H1 (cell line): ENCODE results near the gene SPATS2L. TPM values are rescaled to one million over a fixed set of nuclear protein-coding genes. Genes with fewer than 3 reads are reported as not detected.

Experiments
- CTCF ChIA-PET: fragments of 300-600 bp; sonication (Branson Sonifier 250); formaldehyde crosslinking; loops from one replicate; lab custom pipeline; 2021; ENCODE audit not compliant: partially characterized antibody; lab: Charles Lee
- POLR2A ChIA-PET: fragments of 300-600 bp; sonication (Branson Sonifier 250); formaldehyde crosslinking; loops from one replicate; lab custom pipeline; 2021; ENCODE audit warnings: inconsistent platforms; ENCODE audit not compliant: partially characterized antibody; lab: Charles Lee
- DNase-seq, 2 experiments: peaks; one replicate each; pipeline versions ENCODE4 v3.0.0 to v3.0.0-alpha.2; 2010 to 2022; ENCODE audit warnings: low spot score in 2 of 2, low read depth in 1 of 2, mixed read lengths in 1 of 2
- FAIRE-seq: peaks from 2 replicates; lab custom pipeline; 2011; peaks lifted over from hg19 to GRCh38; lab: Jason Lieb, UNC
- H2AFZ ChIP-seq: 2 replicates; pipeline ENCODE4 v1.8.1; 2012; ENCODE audit warnings: low read length, inconsistent platforms
- H2AK5ac ChIP-seq: 2 replicates; pipeline ENCODE4 v1.6.1; 2013; ENCODE audit warnings: low read depth, low read length
- H2BK120ac ChIP-seq: replicated peaks from 2 replicates; pipeline ENCODE3; 2013; ENCODE audit warnings: low read depth, low read length, inconsistent platforms
- H2BK12ac ChIP-seq: 2 replicates; pipeline ENCODE4 v1.6.1; 2013; ENCODE audit warnings: low read depth, low read length
- H2BK15ac ChIP-seq: 2 replicates; pipeline ENCODE4 v1.6.1; 2013; ENCODE audit warnings: low read length
- H2BK20ac ChIP-seq: 2 replicates; pipeline ENCODE4 v1.6.1; 2013; ENCODE audit warnings: low read length
- H2BK5ac ChIP-seq: 2 replicates; pipeline ENCODE4 v1.6.1; 2013; ENCODE audit warnings: low read depth, low read length
- H3K14ac ChIP-seq: 2 replicates; pipeline ENCODE4 v1.6.1; 2013; ENCODE audit warnings: inconsistent platforms; ENCODE audit not compliant: insufficient read length
- H3K18ac ChIP-seq: 2 replicates; pipeline ENCODE4 v1.6.1; 2013; ENCODE audit warnings: low read length; ENCODE audit errors: extremely low read depth
- H3K23ac ChIP-seq: 2 replicates; pipeline ENCODE4 v1.6.1; 2013; ENCODE audit warnings: inconsistent platforms; ENCODE audit not compliant: insufficient read length
- H3K23me2 ChIP-seq: 2 replicates; pipeline ENCODE4 v1.6.1; 2013; ENCODE audit warnings: low read depth, low read length
- H3K27ac ChIP-seq: 2 replicates; pipeline ENCODE4 v1.6.1; 2011; ENCODE audit warnings: low read depth, low read length, inconsistent platforms
- H3K27me3 ChIP-seq, 4 experiments: replicated peaks in 1 of 4; 1 replicate in 1 of 4; 2 replicates in 3 of 4; pipeline versions ENCODE4 v1.6.1 to v1.8.1; 2011 to 2013; ENCODE audit warnings: low read length in 3 of 4, mild to moderate bottlenecking in 3 of 4, inconsistent platforms in 2 of 4, mixed read lengths in 2 of 4, moderate library complexity in 1 of 4; ENCODE audit not compliant: control insufficient read depth in 3 of 4, insufficient read depth in 3 of 4; ENCODE audit errors: extremely low read depth in 1 of 4
- H3K36me3 ChIP-seq, 4 experiments: 2 replicates each; pipeline versions ENCODE4 v1.6.1 to v1.8.1; 2011 to 2013; ENCODE audit warnings: mild to moderate bottlenecking in 4 of 4, low read length in 3 of 4, moderate library complexity in 2 of 4, control low read depth in 1 of 4, inconsistent platforms in 1 of 4; ENCODE audit not compliant: insufficient read depth in 4 of 4, control insufficient read depth in 2 of 4
- H3K4ac ChIP-seq: replicated peaks from 2 replicates; pipeline ENCODE3; 2013; ENCODE audit warnings: low read length, low read depth, mixed read lengths, inconsistent platforms; ENCODE audit not compliant: insufficient read length
- H3K4me1 ChIP-seq, 4 experiments: replicated peaks in 1 of 4; 1 replicate in 1 of 4; 2 replicates in 3 of 4; pipeline versions ENCODE4 v1.6.1 to v1.8.1; 2011 to 2013; ENCODE audit warnings: low read length in 3 of 4, inconsistent platforms in 2 of 4, mixed read lengths in 1 of 4; ENCODE audit not compliant: insufficient read depth in 4 of 4, control insufficient read depth in 3 of 4
- H3K4me2 ChIP-seq, 2 experiments: 2 replicates each; pipeline versions ENCODE4 v1.6.1 to v1.8.1; 2011 to 2013; ENCODE audit warnings: low read depth in 2 of 2, low read length in 2 of 2, control low read depth in 1 of 2, inconsistent platforms in 1 of 2, mild to moderate bottlenecking in 1 of 2; ENCODE audit not compliant: insufficient read depth in 1 of 2
- H3K4me3 ChIP-seq, 4 experiments: fragments of 200-600, 300-600 bp in 1 of 4; sonication (generic), shearing (Covaris generic), sonication (Bioruptor Twin) in 1 of 4; 2 replicates each; pipeline versions ENCODE4 v1.5.1 to v1.8.1; 2011 to 2016; ENCODE audit warnings: low read length in 4 of 4, low read depth in 3 of 4, control low read depth in 2 of 4, inconsistent platforms in 2 of 4, mild to moderate bottlenecking in 2 of 4, mixed read lengths in 1 of 4, moderate library complexity in 1 of 4; ENCODE audit not compliant: insufficient read depth in 2 of 4; ENCODE audit errors: extremely low read depth in 1 of 4
- H3K56ac ChIP-seq: replicated peaks from 2 replicates; pipeline ENCODE3; 2013; ENCODE audit warnings: low read depth, mild to moderate bottlenecking, mixed read lengths, low read length, inconsistent platforms; ENCODE audit not compliant: insufficient read length
- H3K79me1 ChIP-seq: 2 replicates; pipeline ENCODE4 v1.6.1; 2013; ENCODE audit warnings: low read depth, low read length, control low read depth
- H3K79me2 ChIP-seq, 2 experiments: 2 replicates each; pipeline versions ENCODE4 v1.6.1 to v1.8.1; 2012 to 2013; ENCODE audit warnings: low read length in 2 of 2, mild to moderate bottlenecking in 2 of 2, inconsistent platforms in 1 of 2; ENCODE audit not compliant: insufficient read depth in 2 of 2, control insufficient read depth in 1 of 2
- H3K9ac ChIP-seq, 4 experiments: replicated peaks in 1 of 4; 1 replicate in 1 of 4; 2 replicates in 3 of 4; pipeline versions ENCODE4 v1.6.1 to v1.8.1; 2011 to 2013; ENCODE audit warnings: low read depth in 3 of 4, low read length in 3 of 4, control low read depth in 2 of 4, mild to moderate bottlenecking in 2 of 4, moderate library complexity in 2 of 4, inconsistent platforms in 1 of 4; ENCODE audit errors: extremely low read depth in 1 of 4
- H3K9me3 ChIP-seq, 2 experiments: 2 replicates each; pipeline versions ENCODE4 v1.6.1 to v1.8.1; 2012 to 2013; ENCODE audit warnings: mild to moderate bottlenecking in 2 of 2, moderate library complexity in 2 of 2, control low read depth in 1 of 2, inconsistent platforms in 1 of 2, low read depth in 1 of 2, low read length in 1 of 2, mixed read lengths in 1 of 2; ENCODE audit not compliant: insufficient read depth in 2 of 2
- H4K20me1 ChIP-seq, 2 experiments: replicated peaks in 1 of 2; 2 replicates each; pipeline versions ENCODE3 to v1.8.1; 2011 to 2013; ENCODE audit warnings: inconsistent platforms in 2 of 2, low read length in 2 of 2, mild to moderate bottlenecking in 1 of 2; ENCODE audit not compliant: insufficient read depth in 2 of 2, control insufficient read depth in 1 of 2
- H4K5ac ChIP-seq: 2 replicates; pipeline ENCODE4 v1.6.1; 2013; ENCODE audit warnings: low read length, low read depth, mixed read lengths, inconsistent platforms; ENCODE audit not compliant: insufficient read length
- H4K8ac ChIP-seq: 2 replicates; pipeline ENCODE4 v1.8.0; 2013; ENCODE audit warnings: mild to moderate bottlenecking, moderate library complexity, low read length, inconsistent platforms; ENCODE audit not compliant: insufficient read depth; ENCODE audit errors: extremely low read depth
- H4K91ac ChIP-seq: replicated peaks from 2 replicates; pipeline ENCODE3; 2013; ENCODE audit warnings: low read length, mixed read lengths, inconsistent platforms; ENCODE audit not compliant: insufficient read length
- MAFK ChIP-seq: IDR thresholded peaks from 2 replicates; pipeline ENCODE4 v1.6.1; 2012; ENCODE audit warnings: low read depth, mild to moderate bottlenecking, improper control_type of control experiment, low read length
- NANOG ChIP-seq: IDR thresholded peaks from 2 replicates; pipeline ENCODE4 v1.6.1; 2011; ENCODE audit warnings: low read length, low read depth, mild to moderate bottlenecking, inconsistent platforms; ENCODE audit not compliant: insufficient read depth, poor library complexity, severe bottlenecking
- RFX5 ChIP-seq: IDR thresholded peaks from 2 replicates; pipeline ENCODE4 v1.6.1; 2011; ENCODE audit warnings: low read depth, low read length, improper control_type of control experiment, borderline replicate concordance
- RXRA ChIP-seq: IDR thresholded peaks from 2 replicates; pipeline ENCODE4 v1.6.1; 2011; ENCODE audit warnings: low read depth, mild to moderate bottlenecking, low read length, moderate library complexity; ENCODE audit not compliant: insufficient read depth
- WGBS, 2 experiments: shearing (Covaris generic) in 1 of 2; methylation state at CpG; one replicate each; pipeline versions ENCODE4 v1.1.6 to v1.1.7; 2013 to 2015; ENCODE audit warnings: low lambda C conversion rate in 2 of 2, mixed read lengths in 2 of 2, inconsistent platforms in 1 of 2, low coverage in 1 of 2, missing lambda C conversion rate in 1 of 2; ENCODE audit not compliant: insufficient replicate concordance in 2 of 2, insufficient coverage in 1 of 2, insufficient read length in 1 of 2; ENCODE audit errors: extremely low coverage in 1 of 2, missing lambda C conversion rate in 1 of 2; 5-methylcytosine and 5-hydroxymethylcytosine counted together
- polyA plus RNA-seq, 7 experiments: library from polyadenylated mRNA; depleted of rRNA in 3 of 7; stranded (reverse) in 5 of 7; unstranded in 2 of 7; fragments of >200 nt in 5 of 7; fragments of 200-250 nt in 2 of 7; gene quantifications; 1 replicate in 5 of 7; 2 replicates in 1 of 7; 4 replicates in 1 of 7; pipeline versions ENCODE4 v1.2.1 to v1.2.3, GENCODE V29; 2011 to 2013; ENCODE audit warnings: missing spikeins in 2 of 7, mixed read lengths in 2 of 7
- total RNA-seq: library from RNA; stranded (reverse); fragmentation: NEBNext Ultra II Directional; extraction: Animal tissue kit (Norgen Biotek cat#: 25700); gene quantifications from 2 replicates; pipeline ENCODE4 v1.2.1, GENCODE V29; 2021

The SPATS2L gene
- total and polyA plus RNA-seq, 2 of the 8 experiments (the other 6 are each of a cell fraction or from before 2014, with no cell fraction given), result 67.3 to 189 TPM

DNA sequence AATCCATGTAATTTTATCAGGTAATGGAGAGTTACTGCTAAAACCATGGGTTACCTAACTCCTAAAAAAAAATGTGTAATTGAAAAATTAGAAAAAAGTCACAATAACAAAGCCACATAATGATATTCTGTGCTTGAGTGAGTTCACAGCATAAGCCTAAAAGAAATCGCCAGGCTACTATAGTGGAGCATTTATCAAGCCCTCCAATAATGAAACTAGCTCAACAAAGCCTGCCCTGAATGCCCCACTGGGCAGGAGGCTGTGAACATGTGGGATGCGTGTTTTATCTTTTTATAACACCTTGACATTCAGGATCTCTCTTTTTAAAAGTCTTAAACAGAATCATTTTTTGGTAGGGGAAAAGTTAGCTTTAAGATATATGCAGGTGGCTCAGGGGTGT lies 117.0 kb downstream of the SPATS2L start:
- no peak overlapping the region for H4K8ac ChIP-seq
- no peak overlapping the region for H3K18ac ChIP-seq
- H2AK5ac ChIP-seq, result no peak overlapping the region
- H4K5ac ChIP-seq, result no peak overlapping the region
- no peaks in the 10 kb centered on the region for H3K23me2 ChIP-seq
- ChIA-PET POLR2A (interaction anchor here (1.3 kb wide), 1 partner anchor 117 kb away, joined by 3 read pairs; the partner anchor contains the start of gene SPATS2L), CTCF (interaction anchor here (0.6 to 1.2 kb wide), 3 partner anchors 8 to 180 kb away, joined by 3 to 8 read pairs (median 4); no protein-coding TSS in a partner anchor)
- no peak overlapping the region for H3K27ac ChIP-seq
- H2AFZ ChIP-seq, result no peak overlapping the region
- no peaks in the 10 kb centered on the region for H3K79me2 ChIP-seq
- no peak for TF ChIP-seq RXRA
- no peak for TF ChIP-seq RFX5
- no peak for TF ChIP-seq MAFK
- TF ChIP-seq NANOG, result no peak
- H2BK20ac ChIP-seq, result no peak overlapping the region
- H3K79me1 ChIP-seq, result no peaks in the 10 kb centered on the region; the same call in 1 of the 2 replicates
- H3K23ac ChIP-seq, result no peak overlapping the region
- H4K91ac ChIP-seq, result no peak overlapping the region
- H3K4me1 ChIP-seq, result peaks cover 0 to 3% (median 1%) of the 10 kb centered on the region in 4 experiments; a peak in 2 of 7 replicates
- H3K4me2 ChIP-seq, result no peak overlapping the region
- H2BK5ac ChIP-seq, result no peak overlapping the region
- H3K36me3 ChIP-seq, result peaks cover 3 to 50% (median 34%) of the 10 kb centered on the region in 4 experiments; a peak in 7 of 8 replicates
- H3K27me3 ChIP-seq, result no peaks in the 10 kb centered on the region
- no peak overlapping the region for H3K14ac ChIP-seq
- DNase-seq (no peak), FAIRE-seq (no peak)
- no peak overlapping the region for H3K4ac ChIP-seq
- no peaks in the 10 kb centered on the region for H3K9me3 ChIP-seq
- H3K9ac ChIP-seq, result no peak overlapping the region; a peak in 1 of 7 replicates
- no peaks in the 10 kb centered on the region for H4K20me1 ChIP-seq
- no peak overlapping the region for H2BK12ac ChIP-seq
- H3K4me3 ChIP-seq, result no peak overlapping the region
- no peak overlapping the region for H3K56ac ChIP-seq
- no peak overlapping the region for H2BK15ac ChIP-seq
- WGBS, 2 experiments, result 92% methylated on average over 2 of the region's 2 CpGs; no CpG with 5 or more reads in 1 of the 2 experiments
- H2BK120ac ChIP-seq, result no peak overlapping the region
